A549 (cell line): Measurements from ENCODE around the gene UBC. TPM values are rescaled to one million over a fixed set of nuclear protein-coding genes. Genes with fewer than 3 reads are reported as not detected.

Experiments used
- ATAC-seq, 2 experiments: fragments of 200-7000 bp in 1 of 2; fragments of >200 bp in 1 of 2; cut with Nextera tagmentation in 1 of 2; cut with Tn5 transposase in 1 of 2; 3 replicates each; pipeline versions ENCODE4 v1.8.0 to v1.9.1; 2018 to 2020; ENCODE audit warnings: mild to moderate bottlenecking in 1 of 2, moderate library complexity in 1 of 2
- CTCF ChIA-PET: fragments of 300-600 bp; sonication (Branson Sonifier 250); formaldehyde crosslinking; extraction: SDS; loops from one replicate; lab custom pipeline; 2021; ENCODE audit warnings: antibody characterized with exemption, inconsistent platforms; lab: Yijun Ruan, JAX
- POLR2A ChIA-PET: fragments of 350-600 bp; formaldehyde crosslinking; extraction: SDS; loops from one replicate; lab custom pipeline; 2021; ENCODE audit warnings: antibody characterized with exemption, inconsistent platforms; lab: Yijun Ruan, JAX
- DNase-seq, 2 experiments: peaks; one replicate each; pipeline versions ENCODE4 v3.0.0 to v3.0.0-alpha.2; 2011 to 2016; ENCODE audit warnings: low read depth in 1 of 2, low spot score in 1 of 2
- FAIRE-seq: peaks from 2 replicates; lab custom pipeline; 2011; peaks lifted over from hg19 to GRCh38; lab: Jason Lieb, UNC
- H3K27ac ChIP-seq, 2 experiments: fragments of >200 bp; sonication (Bioruptor Twin); formaldehyde crosslinking; 3 replicates each; pipeline ENCODE4 v1.5.1; 2016 to 2017
- H3K4me1 ChIP-seq: fragments of >200 bp; sonication (Bioruptor Twin); formaldehyde crosslinking; 3 replicates; pipeline ENCODE4 v1.6.1; 2016
- H3K4me2 ChIP-seq: fragments of >200 bp; sonication (Bioruptor Twin); formaldehyde crosslinking; 3 replicates; pipeline ENCODE4 v1.6.1; 2016
- H3K4me3 ChIP-seq: fragments of >200 bp; sonication (Bioruptor Twin); formaldehyde crosslinking; 3 replicates; pipeline ENCODE4 v1.5.1; 2016
- H3K9me3 ChIP-seq: fragments of >200 bp; sonication (Bioruptor Twin); formaldehyde crosslinking; 3 replicates; pipeline ENCODE4 v1.6.1; 2016
- BCL3 ChIP-seq: fragments of >200 bp; sonication (Bioruptor Twin); formaldehyde crosslinking; IDR thresholded peaks from 3 replicates; pipeline ENCODE4 v1.6.1; 2016
- CBX2 ChIP-seq: fragments of 200-600 bp; sonication (generic); IDR thresholded peaks from 2 replicates; pipeline ENCODE4 v1.6.1; 2016; ENCODE audit warnings: low read depth, mild to moderate bottlenecking, borderline replicate concordance
- CBX8 ChIP-seq: fragments of 200-600 bp; sonication (generic); IDR thresholded peaks from 2 replicates; pipeline ENCODE4 v1.6.1; 2016
- CEBPB ChIP-seq, 2 experiments: fragments of >200 bp in 1 of 2; sonication (Bioruptor Twin) in 1 of 2; formaldehyde crosslinking in 1 of 2; IDR thresholded peaks; 2 replicates each; pipeline ENCODE4 v1.6.1; 2012 to 2016
- CHD4 ChIP-seq: fragments of 200-600 bp; sonication (generic); IDR thresholded peaks from 2 replicates; pipeline ENCODE4 v1.6.1; 2016; ENCODE audit warnings: antibody characterized with exemption, mild to moderate bottlenecking, borderline replicate concordance
- E2F6 ChIP-seq: IDR thresholded peaks from 2 replicates; pipeline ENCODE4 v1.6.1; 2012; ENCODE audit warnings: low read depth, borderline replicate concordance
- EHF ChIP-seq: fragments of 250-450 bp; sonication (Bioruptor Pico); IDR thresholded peaks from 2 replicates; pipeline ENCODE4 v1.5.0; 2020; ENCODE audit warnings: mild to moderate bottlenecking
- ESRRA ChIP-seq: fragments of 150-350 bp; IDR thresholded peaks from 2 replicates; pipeline ENCODE4 v1.6.1; 2014; ENCODE audit warnings: mild to moderate bottlenecking, low read length, borderline replicate concordance
- FOSB ChIP-seq: fragments of 250-450 bp; sonication (Bioruptor Pico); IDR thresholded peaks from 2 replicates; pipeline ENCODE4 v1.5.0; 2020; ENCODE audit warnings: mild to moderate bottlenecking, moderate library complexity
- FOSL2 ChIP-seq, 2 experiments: fragments of 450-650 bp in 1 of 2; fragments of >200 bp in 1 of 2; sonication (Bioruptor Twin) in 1 of 2; formaldehyde crosslinking; IDR thresholded peaks; 2 replicates each; pipeline versions ENCODE4 v1.5.0 to v1.6.1; 2016 to 2020; ENCODE audit warnings: mild to moderate bottlenecking in 1 of 2, moderate library complexity in 1 of 2
- FOXS1 ChIP-seq: fragments of 250-450 bp; sonication (Bioruptor Pico); IDR thresholded peaks from 2 replicates; pipeline ENCODE4 v1.5.0; 2020; ENCODE audit warnings: mild to moderate bottlenecking, moderate library complexity
- HOXA7 ChIP-seq: fragments of 250-450 bp; sonication (Bioruptor Pico); IDR thresholded peaks from 2 replicates; pipeline ENCODE4 v1.5.0; 2020; ENCODE audit warnings: mild to moderate bottlenecking, moderate library complexity
- HOXB13 ChIP-seq: fragments of 250-450 bp; sonication (Bioruptor Pico); IDR thresholded peaks from 2 replicates; pipeline ENCODE4 v1.5.0; 2020; ENCODE audit warnings: low read depth, mild to moderate bottlenecking, moderate library complexity
- JUNB ChIP-seq: fragments of >200 bp; sonication (Bioruptor Twin); formaldehyde crosslinking; IDR thresholded peaks from 2 replicates; pipeline ENCODE4 v1.6.1; 2016
- KDM5A ChIP-seq: fragments of 200-600 bp; sonication (generic); IDR thresholded peaks from 2 replicates; pipeline ENCODE4 v1.6.1; 2016; ENCODE audit warnings: antibody characterized with exemption, mild to moderate bottlenecking
- MAFK ChIP-seq: fragments of 450-650 bp; IDR thresholded peaks from 2 replicates; pipeline ENCODE4 v1.6.1; 2014; ENCODE audit not compliant: partially characterized antibody
- NFE2L2 ChIP-seq: fragments of 150-350 bp; conservative IDR thresholded peaks from 2 replicates; pipeline ENCODE4 v1.6.1; 2014; ENCODE audit warnings: low read length
- NPAS2 ChIP-seq: fragments of 250-450 bp; sonication (Bioruptor Pico); IDR thresholded peaks from 2 replicates; pipeline ENCODE4 v1.8.0; 2022; ENCODE audit warnings: mild to moderate bottlenecking, moderate library complexity, borderline replicate concordance
- NR3C1 ChIP-seq: fragments of >200 bp; sonication (Bioruptor Twin); formaldehyde crosslinking; IDR thresholded peaks from 3 replicates; pipeline ENCODE4 v1.6.1; 2017
- PHF8 ChIP-seq: fragments of 200-600 bp; sonication (generic); IDR thresholded peaks from 2 replicates; pipeline ENCODE4 v1.6.1; 2016; ENCODE audit warnings: low read depth, mild to moderate bottlenecking, antibody characterized with exemption, moderate library complexity, borderline replicate concordance
- RARB ChIP-seq: fragments of 250-450 bp; sonication (Bioruptor Pico); IDR thresholded peaks from 2 replicates; pipeline ENCODE4 v1.8.0; 2021; ENCODE audit warnings: mild to moderate bottlenecking, moderate library complexity
- RCOR1 ChIP-seq: fragments of 150-350 bp; IDR thresholded peaks from 2 replicates; pipeline ENCODE4 v1.6.1; 2014; ENCODE audit warnings: antibody characterized with exemption, low read length, low read depth
- RFX5 ChIP-seq: fragments of 450-650 bp; IDR thresholded peaks from 2 replicates; pipeline ENCODE4 v1.7.1; 2014; ENCODE audit warnings: antibody characterized with exemption, mild to moderate bottlenecking, moderate library complexity
- SMC3 ChIP-seq: fragments of >200 bp; sonication (Bioruptor Twin); formaldehyde crosslinking; IDR thresholded peaks from 3 replicates; pipeline ENCODE4 v1.6.1; 2018; ENCODE audit warnings: inconsistent platforms
- TP53 ChIP-seq: fragments of 250-450 bp; sonication (Bioruptor Pico); IDR thresholded peaks from 2 replicates; pipeline ENCODE4 v1.5.0; 2021; ENCODE audit warnings: mild to moderate bottlenecking, moderate library complexity
- ZC3H11A ChIP-seq: fragments of 450-650 bp; IDR thresholded peaks from 2 replicates; pipeline ENCODE4 v1.6.1; 2014; ENCODE audit warnings: antibody characterized with exemption, mild to moderate bottlenecking
- ZSCAN20 ChIP-seq: fragments of 250-450 bp; sonication (Bioruptor Pico); IDR thresholded peaks from 2 replicates; pipeline ENCODE4 v1.8.0; 2022; ENCODE audit warnings: mild to moderate bottlenecking, moderate library complexity
- WGBS: methylation state at CpG from one replicate; pipeline ENCODE4 v1.1.6; 2017; ENCODE audit errors: missing lambda C conversion rate; 5-methylcytosine and 5-hydroxymethylcytosine counted together
- polyA plus RNA-seq, 4 experiments: library from polyadenylated mRNA; depleted of rRNA in 3 of 4; stranded (reverse); fragments of >200 nt; fragmentation: RNase III in 1 of 4; extraction: RNeasy Plus Mini Kit Qiagen cat#74134 plus additional on column Dnase treatment in 1 of 4; gene quantifications; 2 replicates in 3 of 4; 3 replicates in 1 of 4; pipeline ENCODE4 v1.2.3, GENCODE V29; 2011 to 2017
- TF ChIP-seq, protein P1 (sequence below): fragments of >200 bp; sonication (Bioruptor Twin); formaldehyde crosslinking; IDR thresholded peaks from 3 replicates; pipeline ENCODE4 v1.5.1; 2016
- TF ChIP-seq, protein P2 (sequence below): fragments of 250-450 bp; sonication (Bioruptor Pico); IDR thresholded peaks from 2 replicates; pipeline ENCODE4 v1.5.0; 2020; ENCODE audit warnings: low read depth, mild to moderate bottlenecking, moderate library complexity
- TF ChIP-seq, protein P3 (sequence below): fragments of 200-600 bp; sonication (generic); IDR thresholded peaks from 2 replicates; pipeline ENCODE4 v1.6.1; 2016; ENCODE audit warnings: antibody characterized with exemption, mild to moderate bottlenecking, moderate library complexity
- TF ChIP-seq, protein P4 (sequence below): fragments of 150-350 bp; IDR thresholded peaks from 2 replicates; pipeline ENCODE4 v1.6.1; 2014; ENCODE audit warnings: low read depth, mild to moderate bottlenecking, low read length

Gene UBC
- polyA plus RNA-seq, 2 of the 4 experiments (the other 2 are of a cell fraction): 993 to 2,000 TPM

- ChIA-PET POLR2A (interaction anchor here (0.5 to 4.5 kb wide), 11 partner anchors 13 to 49 kb away, joined by 3 to 125 read pairs (median 15); partner anchors contain the start of gene UBC), CTCF (interaction anchor here (0.6 to 14.4 kb wide), 21 partner anchors 9 to 258 kb away, joined by 3 to 243 read pairs (median 4); partner anchors contain the start of genes BRI3BP and UBC)
- Histone ChIP-seq H3K9me3 (no peaks in the 10 kb centered on the region), H3K27ac (peak overlapping the region; percentile 88 to 92), H3K4me3 (peak overlapping the region; percentile 32), H3K4me2 (peak overlapping the region; percentile 86), H3K4me1 (peaks cover 29% of the 10 kb centered on the region)
- 4% methylated on average over 27 of the region's 27 CpGs for WGBS
- FAIRE-seq: peak; percentile 28
- DNase-seq: peak; percentile 75 to 96
- peak; percentile 69 to 72 for ATAC-seq
- no peak for TF ChIP-seq CBX8
- TF ChIP-seq ZSCAN20 (CRISPR knock-in tag): no peak
- no peak for TF ChIP-seq FOSL2 (IDR thresholded peaks at IDR 0.05)
- TF ChIP-seq FOSL2 (CRISPR knock-in tag; IDR thresholded peaks at IDR 0.05): no peak
- no peak for TF ChIP-seq ESRRA
- TF ChIP-seq PHF8: no peak
- TF ChIP-seq, protein P1, sequence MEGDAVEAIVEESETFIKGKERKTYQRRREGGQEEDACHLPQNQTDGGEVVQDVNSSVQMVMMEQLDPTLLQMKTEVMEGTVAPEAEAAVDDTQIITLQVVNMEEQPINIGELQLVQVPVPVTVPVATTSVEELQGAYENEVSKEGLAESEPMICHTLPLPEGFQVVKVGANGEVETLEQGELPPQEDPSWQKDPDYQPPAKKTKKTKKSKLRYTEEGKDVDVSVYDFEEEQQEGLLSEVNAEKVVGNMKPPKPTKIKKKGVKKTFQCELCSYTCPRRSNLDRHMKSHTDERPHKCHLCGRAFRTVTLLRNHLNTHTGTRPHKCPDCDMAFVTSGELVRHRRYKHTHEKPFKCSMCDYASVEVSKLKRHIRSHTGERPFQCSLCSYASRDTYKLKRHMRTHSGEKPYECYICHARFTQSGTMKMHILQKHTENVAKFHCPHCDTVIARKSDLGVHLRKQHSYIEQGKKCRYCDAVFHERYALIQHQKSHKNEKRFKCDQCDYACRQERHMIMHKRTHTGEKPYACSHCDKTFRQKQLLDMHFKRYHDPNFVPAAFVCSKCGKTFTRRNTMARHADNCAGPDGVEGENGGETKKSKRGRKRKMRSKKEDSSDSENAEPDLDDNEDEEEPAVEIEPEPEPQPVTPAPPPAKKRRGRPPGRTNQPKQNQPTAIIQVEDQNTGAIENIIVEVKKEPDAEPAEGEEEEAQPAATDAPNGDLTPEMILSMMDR: peak; percentile 78
- TF ChIP-seq HOXB13 (CRISPR knock-in tag): no peak
- no peak for TF ChIP-seq CHD4
- TF ChIP-seq NFE2L2: no peak
- TF ChIP-seq BCL3: 0 out of 3 replicates have a peak, but pooled peaks have one; percentile 39
- TF ChIP-seq JUNB: no peak
- TF ChIP-seq EHF (CRISPR knock-in tag): peak; percentile 18; the same call in 1 of the 2 replicates
- TF ChIP-seq NPAS2 (CRISPR knock-in tag): no peak
- no peak for TF ChIP-seq NR3C1
- TF ChIP-seq, protein P2, sequence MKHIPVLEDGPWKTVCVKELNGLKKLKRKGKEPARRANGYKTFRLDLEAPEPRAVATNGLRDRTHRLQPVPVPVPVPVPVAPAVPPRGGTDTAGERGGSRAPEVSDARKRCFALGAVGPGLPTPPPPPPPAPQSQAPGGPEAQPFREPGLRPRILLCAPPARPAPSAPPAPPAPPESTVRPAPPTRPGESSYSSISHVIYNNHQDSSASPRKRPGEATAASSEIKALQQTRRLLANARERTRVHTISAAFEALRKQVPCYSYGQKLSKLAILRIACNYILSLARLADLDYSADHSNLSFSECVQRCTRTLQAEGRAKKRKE (CRISPR knock-in tag): no peak
- no peak for TF ChIP-seq FOSB (CRISPR knock-in tag)
- no peak for TF ChIP-seq CBX2
- TF ChIP-seq, protein P3, sequence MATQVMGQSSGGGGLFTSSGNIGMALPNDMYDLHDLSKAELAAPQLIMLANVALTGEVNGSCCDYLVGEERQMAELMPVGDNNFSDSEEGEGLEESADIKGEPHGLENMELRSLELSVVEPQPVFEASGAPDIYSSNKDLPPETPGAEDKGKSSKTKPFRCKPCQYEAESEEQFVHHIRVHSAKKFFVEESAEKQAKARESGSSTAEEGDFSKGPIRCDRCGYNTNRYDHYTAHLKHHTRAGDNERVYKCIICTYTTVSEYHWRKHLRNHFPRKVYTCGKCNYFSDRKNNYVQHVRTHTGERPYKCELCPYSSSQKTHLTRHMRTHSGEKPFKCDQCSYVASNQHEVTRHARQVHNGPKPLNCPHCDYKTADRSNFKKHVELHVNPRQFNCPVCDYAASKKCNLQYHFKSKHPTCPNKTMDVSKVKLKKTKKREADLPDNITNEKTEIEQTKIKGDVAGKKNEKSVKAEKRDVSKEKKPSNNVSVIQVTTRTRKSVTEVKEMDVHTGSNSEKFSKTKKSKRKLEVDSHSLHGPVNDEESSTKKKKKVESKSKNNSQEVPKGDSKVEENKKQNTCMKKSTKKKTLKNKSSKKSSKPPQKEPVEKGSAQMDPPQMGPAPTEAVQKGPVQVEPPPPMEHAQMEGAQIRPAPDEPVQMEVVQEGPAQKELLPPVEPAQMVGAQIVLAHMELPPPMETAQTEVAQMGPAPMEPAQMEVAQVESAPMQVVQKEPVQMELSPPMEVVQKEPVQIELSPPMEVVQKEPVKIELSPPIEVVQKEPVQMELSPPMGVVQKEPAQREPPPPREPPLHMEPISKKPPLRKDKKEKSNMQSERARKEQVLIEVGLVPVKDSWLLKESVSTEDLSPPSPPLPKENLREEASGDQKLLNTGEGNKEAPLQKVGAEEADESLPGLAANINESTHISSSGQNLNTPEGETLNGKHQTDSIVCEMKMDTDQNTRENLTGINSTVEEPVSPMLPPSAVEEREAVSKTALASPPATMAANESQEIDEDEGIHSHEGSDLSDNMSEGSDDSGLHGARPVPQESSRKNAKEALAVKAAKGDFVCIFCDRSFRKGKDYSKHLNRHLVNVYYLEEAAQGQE: no peak
- TF ChIP-seq RFX5: no peak
- peak; percentile 83; the same call in 1 of the 2 replicates for TF ChIP-seq E2F6
- TF ChIP-seq RCOR1: no peak
- TF ChIP-seq CEBPB (IDR thresholded peaks at IDR 0.05): peak in 1 of 2 experiments; percentile 3; a peak in 1 of 4 replicates
- TF ChIP-seq, protein P4, sequence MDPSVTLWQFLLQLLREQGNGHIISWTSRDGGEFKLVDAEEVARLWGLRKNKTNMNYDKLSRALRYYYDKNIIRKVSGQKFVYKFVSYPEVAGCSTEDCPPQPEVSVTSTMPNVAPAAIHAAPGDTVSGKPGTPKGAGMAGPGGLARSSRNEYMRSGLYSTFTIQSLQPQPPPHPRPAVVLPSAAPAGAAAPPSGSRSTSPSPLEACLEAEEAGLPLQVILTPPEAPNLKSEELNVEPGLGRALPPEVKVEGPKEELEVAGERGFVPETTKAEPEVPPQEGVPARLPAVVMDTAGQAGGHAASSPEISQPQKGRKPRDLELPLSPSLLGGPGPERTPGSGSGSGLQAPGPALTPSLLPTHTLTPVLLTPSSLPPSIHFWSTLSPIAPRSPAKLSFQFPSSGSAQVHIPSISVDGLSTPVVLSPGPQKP: no peak
- TF ChIP-seq KDM5A: no peak
- TF ChIP-seq FOXS1: no peak
- no peak for TF ChIP-seq HOXA7 (CRISPR knock-in tag)
- peak; percentile 69 for TF ChIP-seq SMC3
- no peak for TF ChIP-seq MAFK
- TF ChIP-seq ZC3H11A: no peak
- TF ChIP-seq RARB: no peak
- peak; percentile 80; the same call in 1 of the 2 replicates for TF ChIP-seq TP53 (CRISPR knock-in tag)
These were observed 26.1 kb upstream of the UBC start for GRCh38 chr12:124940393-124941169.
